ENCODE data around the gene CLCA2. TPM values are rescaled to one million over a fixed set of nuclear protein-coding genes. Genes with fewer than 3 reads are reported as not detected.
A peak's percentile ranks its signal among the peaks of the same experiment; 100 is the strongest.

Gene CLCA2
- polyA plus RNA-seq, 1 donor from 2014 or later, result not detected

DNA sequence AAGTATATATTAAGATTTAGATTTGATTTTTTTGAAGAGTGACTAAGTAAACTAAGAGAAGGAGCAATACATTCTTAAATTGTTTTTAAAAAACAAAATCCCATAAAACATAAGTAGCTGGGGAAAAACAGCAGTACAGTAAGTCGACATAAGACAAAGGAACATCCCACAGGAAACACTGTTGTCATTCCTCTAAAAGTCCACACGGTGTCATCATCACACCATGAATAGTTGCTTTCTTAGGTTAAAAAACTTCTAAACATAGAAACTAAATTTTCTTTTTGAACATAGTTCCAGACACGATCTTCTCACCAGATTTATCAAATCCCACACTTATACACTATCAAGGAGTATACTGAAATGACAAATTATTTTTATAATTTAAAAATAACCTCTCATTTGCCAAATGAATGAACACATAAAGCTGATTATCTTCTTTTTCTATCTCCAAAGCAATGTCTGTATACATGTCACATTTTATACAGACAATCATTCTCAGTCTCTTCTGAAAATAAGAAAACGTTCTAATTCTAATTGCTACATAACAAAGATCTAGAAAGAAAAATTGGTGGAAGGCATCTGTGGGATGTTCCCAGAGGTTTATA lies 43.6 kb upstream of the CLCA2 start:
- H3K9me2 ChIP-seq (ENCODE audit: insufficient read depth, low read length), result no peaks in the 10 kb centered on the region
- no peaks in the 10 kb centered on the region for H3K27me3 ChIP-seq (ENCODE audit: insufficient read depth, low read depth, low read length)
- no peaks in the 10 kb centered on the region for H3K9me3 ChIP-seq (ENCODE audit: low read length)
- H2AFZ ChIP-seq (ENCODE audit: low read depth, low read length), result no peak overlapping the region
- H4K20me1 ChIP-seq (ENCODE audit: insufficient read depth), result no peaks in the 10 kb centered on the region
- no peaks in the 10 kb centered on the region for H3K79me2 ChIP-seq (replicated peaks; ENCODE audit: insufficient read depth, low read length)
- no peak overlapping the region for H3K4me2 ChIP-seq (ENCODE audit: low read length)
- no peak overlapping the region for H3K27ac ChIP-seq (ENCODE audit: low read length)
- TF ChIP-seq CTCF (IDR thresholded peaks at IDR 0.05; ENCODE audit: poor library complexity, severe bottlenecking), result peak; percentile 83
- peak; percentile 89 for TF ChIP-seq RAD21 (conservative IDR thresholded peaks at IDR 0.05)
- TF ChIP-seq SMC3 (conservative IDR thresholded peaks at IDR 0.05; ENCODE audit: poor library complexity), result peak; percentile 88
- TF ChIP-seq REST (IDR thresholded peaks at IDR 0.05; ENCODE audit: borderline replicate concordance), result no peak
- H3K36me3 ChIP-seq (ENCODE audit: insufficient read depth, low read length), result no peaks in the 10 kb centered on the region
- H3F3A ChIP-seq (ENCODE audit: insufficient read depth, low read length, poor library complexity, severe bottlenecking), result no peaks in the 10 kb centered on the region
- no peak overlapping the region for H3K4me3 ChIP-seq (ENCODE audit: low read length)
- H3K9ac ChIP-seq (ENCODE audit: low read length), result no peak overlapping the region

GRCh38 chr1:86381223-86381622 lies 42.7 kb upstream of the CLCA2 start:
- no peaks in the 10 kb centered on the region for H3K9me3 ChIP-seq (ENCODE audit: low read length)
- TF ChIP-seq CTCF (IDR thresholded peaks at IDR 0.05; ENCODE audit: poor library complexity, severe bottlenecking), result no peak
- TF ChIP-seq POLR2AphosphoS5 (IDR thresholded peaks at IDR 0.05), result no peak
- no peak for TF ChIP-seq EP300 (conservative IDR thresholded peaks at IDR 0.05; ENCODE audit: poor library complexity, severe bottlenecking)
- no peak for TF ChIP-seq REST (IDR thresholded peaks at IDR 0.05; ENCODE audit: borderline replicate concordance)
- no peak for TF ChIP-seq MXI1 (conservative IDR thresholded peaks at IDR 0.05; ENCODE audit: poor library complexity, severe bottlenecking)
- TF ChIP-seq EZH2 (IDR thresholded peaks at IDR 0.05; ENCODE audit: borderline replicate concordance, insufficient read depth, low read length, poor library complexity, severe bottlenecking), result no peak
- no peak for TF ChIP-seq SMC3 (conservative IDR thresholded peaks at IDR 0.05; ENCODE audit: poor library complexity)
- no peak for TF ChIP-seq TAF1 (IDR thresholded peaks at IDR 0.05; ENCODE audit: low read depth)
- no peak for TF ChIP-seq RAD21 (conservative IDR thresholded peaks at IDR 0.05)
- no peaks in the 10 kb centered on the region for H3K36me3 ChIP-seq (ENCODE audit: insufficient read depth, low read length)
- no peak overlapping the region for H3K27ac ChIP-seq (ENCODE audit: low read length)
- H3K9me2 ChIP-seq (ENCODE audit: insufficient read depth, low read length), result no peaks in the 10 kb centered on the region
- H3K4me2 ChIP-seq (ENCODE audit: low read length), result no peak overlapping the region
- no peak overlapping the region for H2AFZ ChIP-seq (ENCODE audit: low read depth, low read length)
- H3K79me2 ChIP-seq (replicated peaks; ENCODE audit: insufficient read depth, low read length), result no peaks in the 10 kb centered on the region
- no peaks in the 10 kb centered on the region for H3F3A ChIP-seq (ENCODE audit: insufficient read depth, low read length, poor library complexity, severe bottlenecking)
- H3K27me3 ChIP-seq (ENCODE audit: insufficient read depth, low read depth, low read length), result no peaks in the 10 kb centered on the region
- H3K9ac ChIP-seq (ENCODE audit: low read length), result no peak overlapping the region
- H3K4me3 ChIP-seq (ENCODE audit: low read length), result no peak overlapping the region
- H4K20me1 ChIP-seq (ENCODE audit: insufficient read depth), result no peaks in the 10 kb centered on the region

All from neural cell (in vitro differentiated cells).